NT2/D1 (cell line): ENCODE results near the gene COL11A2.

Experiments
- DNase-seq: peaks from one replicate; pipeline ENCODE4 v3.0.0-alpha.2; 2011; ENCODE audit warnings: low read depth, low spot score
- H3K27me3 ChIP-seq: 2 replicates; pipeline ENCODE4 v1.6.0; 2011; ENCODE audit warnings: mild to moderate bottlenecking; ENCODE audit not compliant: insufficient read length, insufficient read depth
- H3K36me3 ChIP-seq: 2 replicates; pipeline ENCODE4 v1.6.1; 2011; ENCODE audit warnings: mild to moderate bottlenecking, low read length, mixed read lengths; ENCODE audit not compliant: insufficient read depth, insufficient read length
- H3K4me1 ChIP-seq: 2 replicates; pipeline ENCODE4 v1.5.1; 2011; ENCODE audit not compliant: insufficient read depth, insufficient read length
- H3K4me3 ChIP-seq: 2 replicates; pipeline ENCODE4 v1.5.1; 2011; ENCODE audit warnings: low read depth; ENCODE audit not compliant: insufficient read length
- H3K9ac ChIP-seq: 2 replicates; pipeline ENCODE4 v1.6.0; 2011; ENCODE audit warnings: low read depth; ENCODE audit not compliant: insufficient read length
- H3K9me3 ChIP-seq: 2 replicates; pipeline ENCODE4 v1.5.1; 2011; ENCODE audit warnings: mild to moderate bottlenecking, low read length; ENCODE audit not compliant: insufficient read depth
- SUZ12 ChIP-seq: IDR thresholded peaks from 2 replicates; pipeline ENCODE4 v1.6.1; 2011; ENCODE audit not compliant: insufficient read length, insufficient read depth; ENCODE audit errors: extremely low read depth
- YY1 ChIP-seq: IDR thresholded peaks from 2 replicates; pipeline ENCODE4 v1.6.1; 2011; ENCODE audit not compliant: insufficient read length, insufficient read depth
- ZNF274 ChIP-seq: IDR thresholded peaks from 2 replicates; pipeline ENCODE4 v1.6.1; 2011; ENCODE audit warnings: mild to moderate bottlenecking, low read depth, low read length

COL11A2 gene

DNA sequence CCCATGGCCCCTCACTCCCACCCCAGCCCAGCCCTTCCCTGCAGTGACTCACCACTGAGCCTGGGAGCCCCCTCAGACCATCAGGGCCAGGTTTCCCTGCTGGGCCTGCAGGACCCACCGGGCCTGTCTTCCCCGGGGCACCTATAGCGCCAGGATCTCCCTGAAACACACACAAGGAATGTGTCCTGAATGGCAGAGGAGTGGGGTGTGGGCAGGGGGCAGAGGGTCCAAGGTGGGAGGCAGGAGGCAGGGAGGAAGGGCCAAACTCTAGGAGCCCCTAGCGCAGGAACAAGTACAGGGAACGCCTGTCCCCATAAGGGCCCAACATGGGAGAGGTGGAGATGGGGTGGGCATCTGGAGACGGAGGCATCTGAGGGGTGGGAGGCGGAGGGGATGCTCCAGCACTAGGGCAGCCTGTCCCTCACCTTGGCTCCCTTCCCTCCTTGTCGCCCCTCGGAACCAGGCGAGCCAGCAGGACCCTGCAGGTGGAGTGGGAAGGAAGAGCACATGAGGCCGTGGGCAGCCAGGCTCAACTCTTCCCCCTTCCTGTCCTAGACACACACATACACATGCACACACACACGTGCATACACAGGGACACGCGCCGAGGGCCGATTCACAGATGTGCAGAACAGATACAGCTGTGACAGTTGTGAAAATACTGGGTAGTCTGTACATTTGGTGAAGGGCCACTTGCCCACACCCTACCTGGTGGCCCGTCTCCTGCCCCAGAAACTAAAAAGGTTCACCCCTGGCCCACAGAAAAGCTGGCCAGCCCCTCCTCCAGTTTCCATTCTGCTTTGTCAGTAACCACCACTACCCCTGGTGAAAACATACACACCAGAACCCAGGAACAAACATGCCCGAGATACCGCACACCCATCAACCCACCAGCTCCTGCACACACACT is 24.6 kb downstream of the COL11A2 start:
- H3K27me3 ChIP-seq: no peaks in the 10 kb centered on the region
- H3K9ac ChIP-seq: no peak overlapping the region
- H3K4me1 ChIP-seq: no peaks in the 10 kb centered on the region
- H3K36me3 ChIP-seq: no peaks in the 10 kb centered on the region
- TF ChIP-seq ZNF274 (no peak), SUZ12 (no peak), YY1 (no peak)
- no peak overlapping the region for H3K4me3 ChIP-seq
- no peak for DNase-seq
- no peaks in the 10 kb centered on the region for H3K9me3 ChIP-seq

DNA sequence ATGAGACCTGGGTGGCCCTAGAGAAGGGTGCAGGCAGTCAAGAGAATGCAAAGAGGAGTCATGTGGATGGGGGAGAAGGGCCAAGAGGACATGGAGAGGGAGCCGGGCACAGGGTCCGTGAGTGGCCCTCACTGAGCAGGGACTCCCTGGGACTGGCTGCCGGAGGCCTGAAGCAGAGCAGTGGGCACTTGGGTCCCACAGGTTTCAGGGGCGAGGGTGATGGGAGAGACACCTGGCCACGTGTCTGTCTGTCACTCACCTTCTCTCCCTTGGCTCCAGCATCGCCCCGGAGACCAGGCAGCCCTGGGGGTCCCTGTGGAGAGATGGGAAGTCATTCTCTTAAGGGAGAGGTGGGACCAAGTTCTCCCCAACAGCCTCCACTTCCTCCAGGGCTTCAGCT is 25.5 kb downstream of the COL11A2 start:
- Histone ChIP-seq H3K4me3 (no peak overlapping the region), H3K9ac (no peak overlapping the region), H3K36me3 (no peaks in the 10 kb centered on the region), H3K9me3 (no peaks in the 10 kb centered on the region), H3K27me3 (peaks cover 7% of the 10 kb centered on the region), H3K4me1 (peaks cover 2% of the 10 kb centered on the region)
- no peak for TF ChIP-seq YY1
- no peak for TF ChIP-seq ZNF274
- no peak for TF ChIP-seq SUZ12
- DNase-seq: no peak

DNA sequence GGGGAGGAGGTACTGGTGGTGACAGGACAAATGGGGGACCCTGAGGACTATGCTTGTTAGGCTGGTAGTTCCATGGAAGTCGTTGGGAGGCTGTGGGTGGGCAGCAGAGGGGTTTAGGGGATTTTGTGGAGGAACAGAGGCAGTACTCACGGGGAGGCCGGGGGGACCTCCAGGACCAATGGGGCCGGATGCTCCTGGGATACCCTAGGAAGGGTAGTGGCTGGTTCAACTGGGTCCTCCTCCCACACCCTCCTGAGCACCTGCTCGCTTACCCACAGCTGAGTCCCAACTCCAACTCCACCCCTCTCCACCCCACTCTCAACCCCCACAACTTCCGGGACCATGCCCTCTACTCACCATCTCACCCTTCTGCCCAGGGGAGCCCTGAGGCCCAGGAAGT is 25.9 kb downstream of the COL11A2 start:
- no peaks in the 10 kb centered on the region for H3K36me3 ChIP-seq
- no peak overlapping the region for H3K4me3 ChIP-seq
- no peak for TF ChIP-seq YY1
- no peak for TF ChIP-seq SUZ12
- no peak for TF ChIP-seq ZNF274
- H3K4me1 ChIP-seq: peaks cover 2% of the 10 kb centered on the region
- H3K27me3 ChIP-seq: peaks cover 8% of the 10 kb centered on the region
- DNase-seq: no peak
- H3K9ac ChIP-seq: no peak overlapping the region
- H3K9me3 ChIP-seq: no peaks in the 10 kb centered on the region

DNA sequence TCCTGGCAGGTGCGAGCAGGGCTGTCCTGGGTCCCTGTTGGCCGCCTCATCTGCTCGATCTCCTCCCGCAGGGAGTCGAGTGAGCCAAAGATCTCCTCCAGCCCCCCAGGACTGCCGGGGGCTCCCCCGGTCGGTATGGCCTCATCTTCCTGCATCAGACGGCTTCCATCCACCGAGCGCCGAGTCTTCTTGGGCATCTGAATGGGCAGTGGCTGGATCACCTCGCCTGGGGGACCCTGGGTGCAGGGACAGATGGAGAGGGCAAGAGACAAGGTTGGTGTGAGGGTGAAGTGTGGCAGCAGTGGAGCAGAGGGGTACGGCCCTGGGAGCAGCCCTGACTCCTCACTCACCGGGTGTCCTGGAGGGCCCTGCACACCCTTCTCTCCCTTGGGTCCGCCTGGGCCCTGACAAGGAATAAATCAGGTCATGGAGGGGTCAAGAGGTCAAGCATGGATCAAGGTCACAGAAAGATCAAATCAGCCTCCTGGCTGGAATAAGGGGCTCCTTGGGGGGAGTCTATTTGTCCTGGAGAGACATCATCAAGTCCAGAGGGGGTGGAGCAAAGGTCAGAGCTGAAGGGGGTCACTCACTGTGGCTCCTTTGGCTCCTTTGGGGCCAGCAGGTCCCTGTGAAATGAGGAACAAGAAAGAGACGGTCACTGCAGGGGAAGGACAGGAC is 26.5 kb downstream of the COL11A2 start:
- DNase-seq: no peak
- Histone ChIP-seq H3K27me3 (peaks cover 8% of the 10 kb centered on the region), H3K4me3 (no peak overlapping the region), H3K9me3 (no peaks in the 10 kb centered on the region), H3K36me3 (no peaks in the 10 kb centered on the region), H3K4me1 (peaks cover 2% of the 10 kb centered on the region), H3K9ac (no peak overlapping the region)
- TF ChIP-seq ZNF274 (no peak), SUZ12 (no peak), YY1 (no peak)

DNA sequence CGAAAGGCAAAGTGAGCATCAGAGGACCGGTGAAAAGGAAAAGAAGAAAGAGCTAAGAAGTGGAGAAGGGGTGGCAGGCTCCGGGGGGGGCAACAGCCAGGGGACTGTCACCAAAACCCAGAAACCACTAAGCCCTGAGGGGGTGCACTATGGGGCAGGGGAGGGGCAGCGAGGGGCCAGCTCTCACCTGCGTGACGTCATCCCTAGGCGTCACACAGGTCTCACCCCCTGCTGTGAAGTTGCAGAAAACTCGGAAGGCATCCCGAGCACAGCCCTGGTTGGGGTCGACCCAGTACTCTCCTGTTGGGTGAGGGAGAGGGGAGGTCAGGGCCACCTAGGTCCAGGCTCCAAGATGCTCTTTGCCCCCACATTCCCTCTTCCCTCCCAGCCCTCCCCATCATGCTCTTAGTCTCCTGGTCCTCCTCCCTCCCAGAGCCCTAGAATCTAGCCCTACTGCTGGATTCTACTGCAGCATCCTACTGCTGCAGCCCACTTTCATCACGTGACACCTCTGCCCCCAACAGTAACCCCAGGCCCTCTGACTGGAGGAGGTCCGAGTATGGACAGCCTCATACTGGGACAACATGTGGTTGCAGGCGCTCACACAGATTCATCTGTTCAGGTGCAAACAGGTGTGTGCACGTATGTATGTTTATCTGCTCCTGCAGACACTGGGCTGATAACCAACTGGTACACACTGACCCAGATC is 27.4 kb downstream of the COL11A2 start:
- no peak overlapping the region for H3K9ac ChIP-seq
- H3K36me3 ChIP-seq: no peaks in the 10 kb centered on the region
- peaks cover 8% of the 10 kb centered on the region for H3K27me3 ChIP-seq
- DNase-seq: no peak
- no peaks in the 10 kb centered on the region for H3K9me3 ChIP-seq
- peaks cover 2% of the 10 kb centered on the region for H3K4me1 ChIP-seq
- no peak overlapping the region for H3K4me3 ChIP-seq
- TF ChIP-seq ZNF274 (no peak), SUZ12 (no peak), YY1 (no peak)

DNA sequence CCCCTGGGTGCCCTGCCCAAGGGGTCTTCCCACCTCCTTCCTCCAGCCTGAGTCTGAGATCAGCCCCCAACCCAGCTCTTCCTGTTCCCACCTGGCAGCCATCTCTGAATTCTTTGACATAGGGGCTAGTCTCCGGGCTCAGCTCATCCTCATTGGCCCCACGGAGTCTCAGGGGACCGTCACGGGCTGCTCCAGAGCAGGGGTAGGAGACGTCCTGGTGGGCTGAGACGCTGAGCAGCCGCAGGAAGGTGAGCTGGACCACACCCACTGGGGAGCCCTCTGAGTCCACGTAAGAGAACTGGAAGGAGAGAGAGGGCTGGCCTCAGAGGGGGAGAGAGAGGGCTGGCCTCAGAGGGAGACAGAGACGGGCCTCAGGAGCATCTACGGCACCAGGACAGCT is 28.1 kb downstream of the COL11A2 start:
- no peak for DNase-seq
- peaks cover 2% of the 10 kb centered on the region for H3K4me1 ChIP-seq
- TF ChIP-seq YY1: no peak
- TF ChIP-seq ZNF274: no peak
- TF ChIP-seq SUZ12: no peak
- H3K4me3 ChIP-seq: no peak overlapping the region
- no peaks in the 10 kb centered on the region for H3K36me3 ChIP-seq
- no peaks in the 10 kb centered on the region for H3K9me3 ChIP-seq
- H3K27me3 ChIP-seq: peaks cover 8% of the 10 kb centered on the region
- H3K9ac ChIP-seq: no peak overlapping the region
